ENCODE results near the gene HTRA3. TPM values are rescaled to one million over a fixed set of nuclear protein-coding genes. Genes with fewer than 3 reads are reported as not detected.

The HTRA3 gene
- total and polyA plus RNA-seq, 3 donors from 2014 or later: 6.1 to 17.3 (median 12.2) TPM

DNA sequence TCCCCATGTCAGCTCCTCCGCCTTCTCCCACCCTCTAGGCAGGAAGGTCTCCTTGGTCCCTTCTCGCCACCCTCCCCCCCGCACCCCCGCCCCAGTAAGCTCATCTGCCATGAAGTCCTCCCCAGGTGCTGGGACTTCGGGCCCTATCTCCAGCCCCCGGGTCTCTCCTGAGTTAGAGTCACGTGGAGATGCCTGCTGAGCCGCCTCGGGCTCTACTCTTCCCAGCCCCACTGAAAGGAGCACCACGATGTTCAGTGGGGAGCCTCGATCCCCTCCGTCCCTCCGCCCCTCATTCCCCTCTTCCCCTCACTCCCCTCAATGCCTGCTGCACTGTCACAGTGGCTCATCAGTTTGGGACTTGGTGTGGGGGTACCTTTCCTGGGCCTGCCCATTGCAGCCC is 3.9 kb downstream of the HTRA3 start:
- 85 to 90% methylated on average over 10 to 13 of the region's 13 CpGs for WGBS, 2 donors
- no peaks in the 10 kb centered on the region for H3K36me3 ChIP-seq (ENCODE audit: low read depth, missing control alignments)
- no peak for TF ChIP-seq POLR2A (IDR thresholded peaks at IDR 0.05)
- TF ChIP-seq, protein P1, sequence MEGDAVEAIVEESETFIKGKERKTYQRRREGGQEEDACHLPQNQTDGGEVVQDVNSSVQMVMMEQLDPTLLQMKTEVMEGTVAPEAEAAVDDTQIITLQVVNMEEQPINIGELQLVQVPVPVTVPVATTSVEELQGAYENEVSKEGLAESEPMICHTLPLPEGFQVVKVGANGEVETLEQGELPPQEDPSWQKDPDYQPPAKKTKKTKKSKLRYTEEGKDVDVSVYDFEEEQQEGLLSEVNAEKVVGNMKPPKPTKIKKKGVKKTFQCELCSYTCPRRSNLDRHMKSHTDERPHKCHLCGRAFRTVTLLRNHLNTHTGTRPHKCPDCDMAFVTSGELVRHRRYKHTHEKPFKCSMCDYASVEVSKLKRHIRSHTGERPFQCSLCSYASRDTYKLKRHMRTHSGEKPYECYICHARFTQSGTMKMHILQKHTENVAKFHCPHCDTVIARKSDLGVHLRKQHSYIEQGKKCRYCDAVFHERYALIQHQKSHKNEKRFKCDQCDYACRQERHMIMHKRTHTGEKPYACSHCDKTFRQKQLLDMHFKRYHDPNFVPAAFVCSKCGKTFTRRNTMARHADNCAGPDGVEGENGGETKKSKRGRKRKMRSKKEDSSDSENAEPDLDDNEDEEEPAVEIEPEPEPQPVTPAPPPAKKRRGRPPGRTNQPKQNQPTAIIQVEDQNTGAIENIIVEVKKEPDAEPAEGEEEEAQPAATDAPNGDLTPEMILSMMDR (IDR thresholded peaks at IDR 0.05): no peak
- H3K27ac ChIP-seq: no peak overlapping the region
- H3K4me1 ChIP-seq: peaks cover 24% of the 10 kb centered on the region
- intact Hi-C loops (cut with DNase I; ENCODE audit: low total_unique reads): no loop called here
- H3K27me3 ChIP-seq: no peaks in the 10 kb centered on the region
- H3K9me3 ChIP-seq: no peaks in the 10 kb centered on the region
- DNase-seq: no peak
- no peak overlapping the region for H3K4me3 ChIP-seq

DNA sequence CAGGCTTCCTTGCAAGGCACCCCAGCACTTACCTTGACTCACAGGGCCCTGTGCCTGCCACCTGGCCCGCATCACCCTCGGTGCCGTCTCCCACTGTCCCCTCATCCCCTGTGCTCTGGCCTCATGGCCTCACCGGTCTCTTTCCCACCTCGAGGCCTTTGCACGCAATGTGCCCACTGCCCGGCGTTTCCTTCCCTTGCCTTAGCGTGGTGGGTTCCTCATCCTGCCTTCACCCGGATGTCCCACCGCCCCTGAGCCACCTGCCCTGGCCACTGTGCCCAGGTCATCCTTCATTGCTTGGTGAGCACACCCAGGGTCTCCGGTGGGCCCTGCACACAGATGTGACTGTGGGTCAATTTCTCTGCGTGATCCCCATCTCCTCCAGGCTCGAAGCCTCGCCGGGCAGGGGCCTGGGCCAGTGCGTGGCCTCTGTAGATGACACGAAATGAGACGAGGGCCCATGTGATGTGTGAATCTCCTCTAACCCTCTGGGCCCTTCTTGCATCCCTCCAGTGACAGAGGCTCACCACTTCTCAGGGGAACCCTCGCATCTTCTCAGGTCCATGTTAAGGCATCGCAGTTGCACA is 4.6 kb downstream of the HTRA3 start:
- DNase-seq: no peak
- peaks cover 28% of the 10 kb centered on the region for H3K4me1 ChIP-seq

DNA sequence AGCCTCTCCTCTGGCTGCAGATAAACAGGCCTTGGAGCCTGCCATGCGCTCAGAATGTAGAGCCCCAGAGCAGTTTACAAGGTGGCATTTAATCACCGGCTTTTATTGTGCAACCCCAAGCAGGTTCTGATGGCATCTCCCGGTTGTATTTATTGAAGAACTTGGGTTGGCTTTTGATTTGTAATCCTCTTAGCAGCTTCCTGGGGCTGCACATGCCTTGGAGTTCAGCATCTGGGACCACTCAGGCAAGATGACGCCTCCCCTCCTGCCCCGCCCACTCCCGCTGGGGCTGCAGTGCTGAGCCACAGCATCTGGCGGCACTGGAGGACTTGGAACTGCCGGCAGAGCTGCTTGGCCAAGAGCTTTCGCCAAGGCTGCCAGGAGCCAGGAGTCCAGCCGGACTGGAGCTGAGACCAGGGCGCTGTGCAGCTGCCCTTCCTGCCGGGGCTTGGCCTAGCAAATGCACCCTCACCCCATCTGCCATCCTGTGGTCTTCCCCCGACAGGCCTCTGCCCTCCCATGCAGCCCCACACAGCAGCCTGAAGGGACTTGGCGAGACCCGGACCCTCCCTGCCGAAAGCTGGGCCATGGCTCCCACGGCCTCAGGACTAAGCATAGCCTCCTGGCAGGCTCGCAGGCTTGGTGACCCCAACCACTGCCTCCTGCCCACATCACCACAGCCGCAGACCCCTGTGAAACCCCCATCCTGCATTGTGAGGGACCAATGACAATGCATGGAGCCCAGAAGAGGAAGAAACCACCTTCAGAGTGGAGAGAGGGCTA is 5.4 kb downstream of the HTRA3 start:
- Histone ChIP-seq H3K27me3 (no peaks in the 10 kb centered on the region), H3K27ac (no peak overlapping the region), H3K9me3 (no peaks in the 10 kb centered on the region), H3K36me3 (ENCODE audit: low read depth, missing control alignments) (no peaks in the 10 kb centered on the region), H3K4me1 (peaks cover 25% of the 10 kb centered on the region), H3K4me3 (no peak overlapping the region)
- WGBS, 2 donors: 51 to 58% methylated on average over 14 to 19 of the region's 19 CpGs
- intact Hi-C loops (cut with DNase I; ENCODE audit: low total_unique reads): no loop called here
- DNase-seq: peak; percentile 85
- TF ChIP-seq POLR2A (IDR thresholded peaks at IDR 0.05): no peak
- TF ChIP-seq, protein P1 (IDR thresholded peaks at IDR 0.05): no peak

More for the DNA sequence above, 4.6 kb downstream of the HTRA3 start:
- intact Hi-C loops (cut with DNase I; ENCODE audit: low total_unique reads): no loop called here
- no peak overlapping the region for H3K27ac ChIP-seq
- 93 to 94% methylated on average over 20 to 21 of the region's 21 CpGs for WGBS, 2 donors
- H3K4me3 ChIP-seq: no peak overlapping the region
- H3K27me3 ChIP-seq: no peaks in the 10 kb centered on the region
- no peaks in the 10 kb centered on the region for H3K36me3 ChIP-seq (ENCODE audit: low read depth, missing control alignments)
- H3K9me3 ChIP-seq: no peaks in the 10 kb centered on the region
- no peak for TF ChIP-seq POLR2A (IDR thresholded peaks at IDR 0.05)
- TF ChIP-seq, protein P1 (IDR thresholded peaks at IDR 0.05): no peak

DNA sequence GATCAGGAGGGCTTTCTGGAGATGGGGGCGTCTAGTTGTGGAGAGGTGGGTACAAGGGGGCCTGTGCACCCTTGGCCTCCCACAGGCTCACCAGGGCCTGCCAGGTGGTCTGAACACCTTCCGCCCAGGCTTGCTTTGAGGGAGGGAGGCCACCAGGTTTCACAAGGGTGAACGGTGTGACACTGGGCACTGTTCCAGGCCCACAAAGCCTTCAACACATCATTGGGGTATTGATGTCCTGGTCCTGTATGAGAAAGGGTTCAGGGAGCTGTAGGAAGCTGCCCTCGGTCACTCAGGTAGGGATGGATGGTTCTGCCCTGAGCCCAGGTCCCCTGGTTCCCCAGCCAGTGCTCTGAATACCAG is 6.0 kb downstream of the HTRA3 start:
- no peak overlapping the region for H3K4me3 ChIP-seq
- H3K9me3 ChIP-seq: no peaks in the 10 kb centered on the region
- no peaks in the 10 kb centered on the region for H3K36me3 ChIP-seq (ENCODE audit: low read depth, missing control alignments)
- H3K27ac ChIP-seq: no peak overlapping the region
- peaks cover 25% of the 10 kb centered on the region for H3K4me1 ChIP-seq
- no peaks in the 10 kb centered on the region for H3K27me3 ChIP-seq
- intact Hi-C loops (cut with DNase I; ENCODE audit: low total_unique reads): no loop called here
- 80 to 87% methylated on average over 4 of the region's 4 CpGs for WGBS, 2 donors
- DNase-seq: no peak
- no peak for TF ChIP-seq POLR2A (IDR thresholded peaks at IDR 0.05)
- TF ChIP-seq, protein P1 (IDR thresholded peaks at IDR 0.05): no peak
